ENCODE data around the gene RAB3A.
A peak's percentile ranks its signal among the peaks of the same experiment; 100 is the strongest.

Gene RAB3A

DNA sequence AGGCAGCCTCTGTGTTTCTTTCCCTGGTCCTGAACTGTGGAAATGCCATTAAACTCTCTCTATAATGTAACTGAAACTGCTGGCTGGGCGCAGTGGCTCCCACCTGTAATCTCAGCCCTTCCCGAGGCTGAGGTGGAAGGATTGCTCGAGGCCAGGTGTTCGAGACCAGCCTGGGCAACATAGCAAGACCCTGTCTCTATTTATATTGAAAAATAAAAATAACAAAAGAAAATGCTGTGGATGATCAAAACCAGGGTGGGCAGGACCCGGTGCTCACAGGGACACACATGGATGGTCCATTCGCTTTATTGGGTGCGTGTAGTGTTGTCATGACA is 7.4 kb downstream of the RAB3A start:
- DNase-seq: no peak

DNA sequence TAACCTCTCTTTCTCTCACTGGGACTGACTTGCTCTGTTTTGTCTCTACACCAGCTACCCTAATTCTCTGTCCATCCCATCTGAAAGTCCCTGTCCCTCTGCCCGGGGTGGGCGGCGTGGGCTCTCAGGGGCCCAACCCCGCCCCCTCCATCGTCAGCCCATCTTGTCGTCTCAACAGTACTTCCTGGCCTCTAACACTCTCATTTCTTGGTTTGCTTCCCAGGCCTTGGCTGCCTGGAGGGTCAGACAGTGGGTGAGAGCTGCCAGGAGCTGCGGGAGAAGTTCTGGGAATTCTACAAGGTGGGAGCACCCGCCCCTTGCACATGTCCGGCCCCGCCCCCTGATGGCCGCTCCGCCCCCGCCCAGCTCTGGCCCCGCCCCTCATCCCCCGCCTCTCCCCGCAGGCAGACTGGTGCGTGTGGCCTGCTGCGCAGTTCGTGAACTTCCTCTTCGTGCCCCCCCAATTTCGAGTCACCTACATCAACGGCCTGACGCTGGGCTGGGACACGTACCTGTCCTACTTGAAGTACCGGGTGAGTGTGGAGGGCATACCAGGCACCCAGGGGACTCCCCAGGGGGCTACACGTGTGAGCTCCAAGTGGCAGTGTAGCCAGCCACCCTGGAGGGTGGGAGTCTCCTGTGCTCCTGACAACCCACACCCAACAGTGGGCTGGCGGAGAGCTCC is 9.1 kb downstream of the RAB3A start:
- DNase-seq: no peak

GRCh38 chr19:18194181-18194530 is 9.7 kb downstream of the RAB3A start:
- DNase-seq: no peak

DNA sequence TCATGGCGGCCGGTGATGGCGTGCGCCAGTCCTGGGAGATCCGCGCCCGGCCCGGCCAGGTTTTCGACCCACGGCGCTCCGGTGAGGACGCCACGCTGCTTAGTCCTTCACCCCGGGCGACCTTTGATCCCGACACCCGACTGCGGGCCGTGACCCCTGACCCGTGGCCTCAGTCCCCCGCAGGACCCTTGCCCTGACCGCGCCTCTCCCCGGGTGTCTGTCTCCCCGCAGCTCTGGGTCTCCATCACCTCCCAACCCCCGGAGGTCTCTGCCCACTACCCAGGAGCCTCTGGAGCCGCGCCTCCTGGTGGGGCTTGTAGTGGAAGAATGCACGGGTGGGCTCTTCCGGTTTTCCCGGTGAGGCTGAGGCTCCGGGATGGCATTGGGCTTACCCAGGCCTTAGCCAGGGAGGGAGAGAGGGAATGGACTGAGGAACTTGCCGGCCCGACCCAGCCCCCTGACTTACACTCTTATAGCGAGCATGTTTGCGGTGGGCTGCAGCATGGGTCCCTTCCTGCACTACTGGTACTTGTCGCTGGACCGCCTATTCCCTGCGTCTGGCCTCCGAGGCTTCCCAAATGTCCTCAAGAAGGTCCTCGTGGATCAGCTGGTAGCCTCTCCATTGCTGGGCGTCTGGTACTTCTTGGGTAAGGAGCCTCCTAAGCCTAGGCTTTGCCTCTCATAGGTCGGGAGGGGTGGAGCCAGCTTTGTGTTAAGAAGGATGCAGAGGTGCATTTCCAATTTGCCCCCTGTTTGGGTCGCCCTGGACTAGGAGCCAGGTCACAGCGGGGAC is 10.3 kb downstream of the RAB3A start:
- DNase-seq: no peak

DNA sequence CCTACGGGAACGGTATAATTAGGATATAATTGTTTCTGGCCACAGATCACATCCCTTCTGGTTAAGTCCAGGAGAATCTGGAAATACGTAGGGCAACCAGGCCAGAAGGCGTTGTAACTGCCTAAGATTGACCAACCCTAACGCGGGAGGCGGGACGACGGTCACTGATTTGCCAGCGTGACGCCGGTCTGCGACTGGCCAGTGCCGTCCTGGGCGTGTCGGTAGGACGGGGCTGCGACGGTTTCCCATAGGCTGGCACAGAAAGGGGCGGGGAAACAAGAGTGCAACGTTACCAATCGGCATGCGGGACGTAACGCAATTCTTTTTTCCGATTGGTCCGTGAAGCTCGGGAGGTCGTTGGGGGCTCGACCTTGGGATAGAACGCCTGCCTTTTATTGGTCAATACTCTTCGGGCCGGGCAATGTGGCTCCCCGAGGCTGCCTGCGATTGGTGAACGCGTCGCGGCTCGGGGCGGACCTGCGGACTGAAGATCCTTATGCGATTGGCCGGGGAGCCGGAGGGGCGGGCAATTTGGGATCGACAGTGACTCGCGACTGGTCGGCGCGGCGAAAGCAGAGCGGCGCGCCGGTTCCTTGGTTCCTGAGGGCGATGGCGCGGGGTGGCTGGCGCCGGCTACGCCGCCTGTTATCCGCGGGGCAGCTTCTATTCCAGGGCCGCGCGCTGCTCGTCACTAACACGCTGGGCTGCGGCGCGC is 11.0 kb downstream of the RAB3A start, which contains the start of gene MPV17L2:
Gene MPV17L2, plus strand, starts transcription at position 546 of the 715 bp plus-strand sequence. Its CDS starts 64 bp downstream, at position 610.
- DNase-seq: peak; percentile 81 to 97

DNA sequence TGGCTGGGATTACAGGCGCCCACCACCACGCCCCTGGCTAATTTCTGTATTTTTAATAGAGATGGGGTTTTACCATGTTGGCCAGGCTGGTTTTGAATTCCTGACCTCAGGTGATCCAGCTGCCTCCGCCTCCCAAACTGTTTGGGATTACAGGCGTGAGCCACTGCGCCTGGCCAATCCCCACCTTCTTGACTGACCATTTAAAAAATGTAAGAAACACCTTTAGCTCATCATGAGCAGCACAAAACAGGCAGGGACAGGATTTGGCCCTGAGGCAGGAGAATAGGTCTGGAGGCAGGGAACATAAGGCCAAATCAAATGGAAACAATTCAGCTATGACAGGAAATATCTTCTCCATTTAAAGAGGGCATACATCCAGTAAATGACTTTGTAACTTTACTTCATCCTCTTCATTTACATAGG is 12.2 kb downstream of the RAB3A start:
- DNase-seq: no peak

GRCh38 chr19:18190278-18190677 is 13.6 kb downstream of the RAB3A start:
- DNase-seq: no peak

DNA sequence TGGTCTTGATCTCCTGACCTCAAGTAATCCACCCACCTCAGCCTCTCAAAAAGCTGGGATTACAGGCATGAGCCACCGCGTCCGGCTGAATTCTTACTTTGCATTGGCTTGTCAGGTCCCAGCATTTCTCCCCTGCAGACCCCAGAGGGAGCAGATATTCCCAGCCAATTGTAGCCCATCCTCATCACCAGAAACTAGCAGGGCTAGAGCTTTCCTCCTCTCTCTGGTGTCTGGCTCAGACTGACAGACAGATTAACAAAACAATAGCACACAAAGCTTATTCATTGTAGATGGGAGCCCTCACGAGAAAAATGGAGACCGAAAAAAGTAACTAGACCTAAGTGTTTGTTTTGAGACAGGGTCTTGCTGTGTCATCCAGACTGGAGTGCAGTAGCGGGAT is 18.3 kb downstream of the RAB3A start:
- DNase-seq: no peak

GRCh38 chr19:18183529-18183928 is 20.3 kb downstream of the RAB3A start:
- no peak for DNase-seq

- no peak for DNase-seq
Observed at GRCh38 chr19:18179957-18180356, 23.9 kb downstream of the RAB3A start.

DNA sequence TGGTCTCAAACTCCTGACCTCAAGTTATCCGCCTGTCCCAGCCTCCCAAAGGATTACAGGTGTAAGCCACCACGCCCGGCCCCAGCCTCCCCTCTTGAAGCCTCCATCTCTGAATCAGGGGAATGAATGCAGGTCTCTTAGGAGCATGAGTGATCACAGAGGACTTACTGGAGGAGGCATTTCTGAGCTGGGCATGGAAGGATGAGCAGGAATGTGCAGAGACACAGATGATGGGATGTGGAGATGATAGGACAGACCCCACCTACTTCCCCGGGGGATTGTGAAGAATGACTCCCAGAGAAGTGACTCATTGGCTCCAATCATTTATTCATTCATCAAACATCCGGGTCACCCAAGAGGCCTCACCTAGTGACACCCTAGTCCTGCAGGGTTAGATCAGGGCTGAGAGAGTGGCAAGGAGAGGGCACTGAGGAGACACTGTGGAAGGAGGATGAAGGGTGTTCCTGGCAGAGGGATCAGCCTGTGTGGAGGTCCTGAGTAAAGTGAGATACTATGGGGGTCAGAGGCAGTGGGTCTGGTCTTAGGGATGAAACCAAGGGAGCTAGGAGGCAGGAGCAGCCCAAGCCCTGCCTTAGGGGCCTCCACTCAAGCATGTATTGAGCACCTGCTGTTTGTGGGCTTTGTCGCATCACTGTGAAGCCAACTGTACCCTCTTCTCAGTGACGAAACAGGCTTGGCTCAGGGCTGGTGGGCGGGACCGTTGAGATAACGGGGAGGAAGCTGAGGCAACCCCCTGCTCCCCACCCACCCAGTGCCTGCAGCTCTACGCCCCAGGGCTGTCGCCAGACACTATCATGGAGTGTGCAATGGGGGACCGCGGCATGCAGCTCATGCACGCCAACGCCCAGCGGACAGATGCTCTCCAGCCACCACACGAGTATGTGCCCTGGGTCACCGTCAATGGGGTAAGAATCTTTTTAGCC is 27.2 kb downstream of the RAB3A start:
- no peak for DNase-seq

DNA sequence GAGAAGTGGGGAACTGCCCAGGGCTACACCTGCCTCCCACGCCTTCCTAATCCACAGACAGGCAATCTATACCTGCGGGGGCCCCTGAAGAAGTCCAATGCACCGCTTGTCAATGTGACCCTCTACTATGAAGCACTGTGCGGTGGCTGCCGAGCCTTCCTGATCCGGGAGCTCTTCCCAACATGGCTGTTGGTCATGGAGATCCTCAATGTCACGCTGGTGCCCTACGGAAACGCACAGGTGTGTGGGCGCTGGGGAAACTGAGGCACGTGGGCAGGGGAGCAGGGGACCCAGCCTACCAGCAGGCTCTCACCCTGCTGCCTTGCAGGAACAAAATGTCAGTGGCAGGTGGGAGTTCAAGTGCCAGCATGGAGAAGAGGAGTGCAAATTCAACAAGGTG is 28.9 kb downstream of the RAB3A start:
- no peak for DNase-seq

- peak in 1 of 2 experiments; percentile 15 for DNase-seq
Observed at GRCh38 chr19:18173572-18174288, 30.1 kb downstream of the RAB3A start, which contains the start of gene IFI30. Gene IFI30 (plus strand): TSS chr19:18173813. CDS start chr19:18173842, 29 bp downstream.

DNA sequence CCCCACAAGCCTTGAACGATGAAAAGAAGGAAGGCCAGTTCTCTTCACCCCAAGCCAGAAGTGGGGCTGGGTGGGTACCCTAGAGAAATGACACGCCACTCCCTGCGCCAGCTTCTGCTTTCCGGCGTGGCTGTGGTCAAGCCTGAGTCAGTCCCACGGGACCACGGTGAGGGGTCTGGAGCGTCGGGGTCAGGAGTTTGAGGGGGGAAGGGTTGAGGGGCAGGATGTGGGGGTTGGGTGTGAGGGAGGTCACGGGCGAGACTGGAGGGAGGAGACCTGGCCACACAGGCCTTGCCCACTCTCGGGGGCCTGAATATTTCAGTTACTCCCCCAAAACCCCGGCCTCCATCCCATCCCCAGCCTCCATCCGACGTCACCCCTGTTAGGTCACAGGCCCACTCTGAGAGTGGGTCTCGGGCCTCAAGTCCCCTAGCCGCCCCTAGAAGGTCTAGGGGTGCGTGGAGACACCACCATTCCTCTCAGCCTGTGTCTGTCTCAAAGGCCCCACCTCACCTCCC is 30.7 kb downstream of the RAB3A start:
- DNase-seq: no peak

GRCh38 chr19:18172331-18173053 is 31.4 kb downstream of the RAB3A start:
- no peak for DNase-seq

- DNase-seq: no peak
Observed at GRCh38 chr19:18171605-18172327, 32.1 kb downstream of the RAB3A start.

DNA sequence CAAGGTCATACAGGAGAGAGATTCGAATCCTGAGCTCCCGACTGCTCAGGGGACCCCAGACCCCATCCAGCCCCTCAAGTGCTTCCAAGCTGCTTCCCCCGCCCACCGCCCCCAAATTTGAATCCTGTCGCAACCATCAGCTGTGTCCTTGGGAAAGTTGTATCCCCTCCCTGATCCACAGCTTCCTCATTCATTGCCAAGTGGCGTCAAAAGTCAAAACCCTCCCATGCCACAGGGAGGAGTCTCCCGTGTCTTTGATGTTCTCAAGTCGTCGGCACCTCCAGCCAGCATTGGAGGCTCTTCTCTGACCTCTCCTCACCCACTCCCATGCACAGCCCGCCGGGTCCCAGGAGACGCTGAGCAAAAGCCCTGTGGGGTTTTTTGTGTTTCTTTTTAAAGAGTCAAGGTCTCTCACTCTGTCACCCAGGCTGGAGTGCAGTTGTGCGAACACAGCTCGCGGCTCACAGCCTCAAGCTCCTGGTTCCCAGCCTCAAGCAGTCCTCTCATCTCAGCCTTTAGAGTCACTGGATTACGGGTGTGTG is 33.1 kb downstream of the RAB3A start:
- DNase-seq: no peak

GRCh38 chr19:18168673-18169381 is 35.0 kb downstream of the RAB3A start:
- no peak for DNase-seq

- DNase-seq: no peak
Observed at GRCh38 chr19:18167975-18168645, 35.7 kb downstream of the RAB3A start.
